HG03135 (cell line): Measurements from ENCODE around the gene ADCYAP1R1.
A peak's percentile ranks its signal among the peaks of the same experiment; 100 is the strongest.
"Not testable (repeated sequence)": the region's sequence is repeated elsewhere in the genome, so short reads cannot be mapped to it uniquely, and the experiment has no call there.

Source experiments
- ATAC-seq: cut with Tn5 transposase; IDR thresholded peaks from one replicate; pipeline ENCODE4 v1.9.1; 2021; ENCODE audit warnings: mild to moderate bottlenecking, moderate library complexity; ENCODE audit not compliant: unreplicated experiment

The ADCYAP1R1 gene

GRCh38 chr7:31126976-31127375 is 74.9 kb downstream of the ADCYAP1R1 start:
- no peak for ATAC-seq

DNA sequence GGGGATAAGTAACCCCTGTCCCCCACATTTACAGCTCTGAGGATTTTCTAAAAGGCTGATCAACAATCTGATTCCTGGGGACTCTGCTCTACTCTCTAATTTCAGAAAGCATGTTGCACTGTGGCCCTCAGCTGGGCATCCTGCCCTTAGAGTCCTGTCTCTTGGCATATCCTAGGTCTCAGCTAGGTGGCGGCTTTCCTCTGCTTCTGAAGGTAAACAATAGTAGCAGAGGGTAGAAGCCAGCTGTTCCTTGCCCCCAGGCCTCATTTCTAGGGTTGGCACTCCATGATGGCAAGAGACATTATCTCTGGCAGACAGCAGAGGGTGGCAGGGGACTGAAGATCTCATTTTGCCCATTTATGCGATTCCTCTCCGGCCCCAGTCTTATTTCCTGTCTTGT is 77.0 kb downstream of the ADCYAP1R1 start:
- no peak for ATAC-seq

DNA sequence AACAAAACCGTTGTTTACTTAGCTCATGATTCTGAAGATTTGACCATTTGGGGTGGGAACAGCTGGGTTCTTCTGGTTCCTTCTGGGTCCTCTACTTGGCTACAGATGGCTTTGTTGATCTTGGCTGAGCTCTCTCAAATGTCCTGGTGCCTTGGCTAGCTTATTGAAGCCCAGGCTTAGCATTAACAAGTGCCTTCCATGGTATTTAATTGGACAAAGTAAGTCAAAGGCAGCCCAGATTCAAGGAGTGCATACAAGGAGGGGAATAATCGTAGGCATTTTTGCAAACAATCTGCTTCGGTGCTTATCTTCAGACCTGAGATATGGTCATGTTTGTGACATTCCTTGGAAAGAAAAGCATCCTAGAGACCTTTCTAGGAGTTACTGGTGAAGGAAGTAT is 81.4 kb downstream of the ADCYAP1R1 start:
- ATAC-seq: no peak

DNA sequence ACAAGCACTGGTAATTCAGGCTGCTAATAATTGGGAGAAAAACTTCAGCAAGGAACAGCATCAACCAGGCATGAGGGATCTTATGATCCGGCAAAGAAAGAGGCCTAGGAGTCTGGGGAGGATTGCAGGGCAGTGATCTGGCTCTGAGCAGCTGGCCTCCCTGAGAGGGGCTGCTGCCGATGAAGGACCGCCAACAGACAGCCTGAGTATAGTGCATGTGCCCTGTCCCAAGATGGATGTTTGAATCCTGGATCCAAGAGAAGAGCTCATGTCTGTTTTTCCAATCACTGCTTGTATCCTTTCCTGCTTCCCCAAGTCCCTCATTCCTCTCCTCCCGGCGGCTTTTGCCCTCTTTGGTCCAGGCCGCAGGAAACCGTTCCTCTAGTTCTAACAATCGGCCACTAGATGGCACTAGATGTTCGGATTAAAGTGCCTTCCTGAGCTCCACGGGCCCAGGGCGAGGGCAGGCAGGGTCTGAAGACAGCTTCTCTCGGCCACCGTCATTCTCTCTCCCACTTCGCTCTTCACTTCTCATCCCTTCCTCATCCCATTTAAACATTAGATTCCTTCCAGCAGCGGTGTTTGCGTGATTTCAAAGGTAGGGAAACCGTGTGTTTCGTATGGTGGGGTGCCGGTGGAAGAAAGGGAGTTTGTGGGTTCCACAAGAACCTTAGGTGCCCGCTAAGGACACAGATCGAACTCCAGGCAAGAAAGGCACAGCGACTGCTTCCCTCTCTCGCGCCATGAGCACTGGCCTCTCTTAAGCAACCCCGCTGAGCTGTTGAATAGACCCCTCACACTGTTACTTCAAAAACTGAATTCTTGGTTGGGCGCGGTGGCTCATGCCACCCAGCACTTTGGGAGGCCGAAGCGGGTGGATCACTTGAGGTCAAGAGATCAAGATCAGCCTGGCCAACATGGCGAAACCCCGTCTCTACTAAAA is 82.4 kb downstream of the ADCYAP1R1 start:
- peak; percentile 84 for ATAC-seq

- no peak for ATAC-seq
These were observed 85.1 kb downstream of the ADCYAP1R1 start for GRCh38 chr7:31137234-31137633.

- no peak for ATAC-seq
These were observed 93.2 kb downstream of the ADCYAP1R1 start for GRCh38 chr7:31145339-31145738.

DNA sequence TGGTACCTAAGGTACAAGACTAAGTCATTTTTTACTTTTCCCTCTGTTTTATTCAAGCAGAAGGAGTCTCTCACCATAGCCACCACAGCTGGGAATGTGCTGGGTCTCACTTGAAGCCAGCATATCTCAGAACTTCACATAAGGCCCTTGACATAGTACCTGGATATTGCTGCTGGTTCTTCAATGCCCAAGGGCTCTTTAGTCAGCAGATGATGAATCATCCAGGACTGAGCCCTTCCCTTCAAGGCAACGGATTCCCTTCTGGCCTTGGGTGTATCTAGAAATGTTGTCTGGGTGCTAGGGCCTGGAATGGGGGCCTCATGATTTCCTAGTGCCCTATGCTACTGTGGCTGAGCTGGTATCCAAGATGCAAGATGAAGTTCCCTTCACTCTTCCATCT is 93.9 kb downstream of the ADCYAP1R1 start:
- ATAC-seq: no peak

- no peak for ATAC-seq
These were observed 94.4 kb downstream of the ADCYAP1R1 start for GRCh38 chr7:31146538-31146937.

DNA sequence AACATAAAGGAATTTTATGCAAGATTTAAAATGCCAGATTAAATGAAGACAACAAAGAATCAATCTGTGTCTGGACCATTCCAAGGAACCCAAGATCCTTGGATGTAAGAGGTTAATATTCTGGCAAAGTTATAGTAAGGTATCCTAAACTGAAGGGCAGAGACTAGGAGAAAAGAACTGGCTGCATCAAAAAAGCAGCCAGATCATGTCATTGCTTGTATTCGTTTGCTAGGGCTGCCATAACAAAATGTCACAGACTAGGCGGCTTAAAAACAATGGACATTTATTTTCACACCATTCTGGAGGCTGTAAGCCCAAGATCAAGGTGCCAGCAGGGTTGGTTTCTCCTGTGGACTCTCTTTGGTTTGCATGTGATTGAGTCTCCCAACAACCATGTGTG is 99.7 kb downstream of the ADCYAP1R1 start:
- ATAC-seq: no peak

- ATAC-seq: not testable (repeated sequence)
These were observed 101.2 kb downstream of the ADCYAP1R1 start for GRCh38 chr7:31153318-31153717.

DNA sequence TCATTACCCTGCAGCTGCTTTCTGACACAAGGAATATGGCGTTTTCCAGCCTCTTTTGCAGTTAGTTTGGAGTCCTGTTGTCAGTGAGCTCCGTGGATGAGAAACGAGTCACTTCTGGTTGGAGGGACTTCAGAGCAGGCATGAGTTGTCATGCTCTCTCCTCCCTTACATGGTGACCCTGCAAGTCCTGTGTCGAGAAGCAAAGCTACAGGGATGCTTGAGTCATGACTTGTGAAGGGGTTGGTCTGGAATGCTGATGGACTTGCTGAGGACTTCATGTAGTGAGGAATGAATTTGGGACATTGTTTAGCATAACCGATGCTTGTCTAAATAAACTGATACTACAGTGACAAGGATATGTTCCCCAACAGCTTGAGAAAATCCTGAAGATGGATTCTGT is 108.8 kb downstream of the ADCYAP1R1 start:
- no peak for ATAC-seq
